Measurements from ENCODE around the gene CYFIP2.
A peak's percentile ranks its signal among the peaks of the same experiment; 100 is the strongest.

Gene CYFIP2

DNA sequence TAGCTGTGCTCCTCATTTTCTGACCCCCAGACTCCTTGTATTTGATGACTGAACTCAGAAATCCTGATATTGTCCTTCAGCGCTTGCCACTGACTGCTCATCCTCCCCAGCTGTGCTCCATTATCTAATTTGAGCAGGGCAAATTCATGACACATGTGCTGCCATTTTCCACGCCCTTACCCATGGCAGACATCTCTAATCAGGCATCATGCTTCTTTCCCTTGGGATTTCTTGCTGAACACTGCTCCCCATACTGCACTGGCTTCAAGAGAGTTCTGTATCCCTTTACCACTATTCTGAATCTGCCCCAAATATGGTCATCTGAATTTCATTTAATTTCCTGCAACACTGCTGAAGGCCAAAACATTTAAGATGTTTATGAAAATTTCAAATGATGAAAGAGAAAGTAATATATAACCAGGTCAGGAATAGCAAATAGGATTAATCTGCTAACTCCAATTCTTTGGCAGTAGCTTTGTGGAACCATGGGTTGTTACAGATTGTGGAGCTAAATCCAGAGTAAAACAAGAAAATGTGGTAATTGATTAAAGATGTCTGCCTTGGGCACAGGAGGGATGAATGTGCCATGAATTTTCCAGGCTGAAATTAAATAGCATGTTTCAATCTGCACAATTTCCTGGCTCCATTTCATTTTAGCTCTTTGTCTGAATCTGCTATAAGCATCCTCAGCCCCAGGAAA, 93.6 kb downstream of the CYFIP2 start:
- DNase-seq (ENCODE audit: low read depth): no peak

DNA sequence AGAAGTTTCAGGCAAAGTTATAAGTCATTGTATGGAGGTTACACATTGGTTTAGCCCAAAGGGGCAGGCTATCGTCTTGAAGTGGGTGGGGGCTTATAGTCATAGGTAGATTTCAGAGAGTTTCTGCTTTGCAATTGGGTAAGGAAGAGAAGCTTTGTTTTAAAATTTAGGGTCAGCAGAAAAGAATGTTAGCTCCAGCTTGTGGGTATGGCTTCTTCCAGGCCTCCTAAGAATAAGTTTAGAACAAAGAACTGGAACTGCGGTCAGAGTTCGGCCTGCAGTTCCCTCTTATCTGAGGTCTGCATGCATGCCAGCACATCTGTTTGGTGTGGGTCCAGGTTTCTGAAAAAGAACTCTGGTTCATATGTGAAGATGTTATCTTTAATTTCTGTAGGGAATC, 96.1 kb downstream of the CYFIP2 start:
- DNase-seq (ENCODE audit: low read depth): peak; percentile 31

DNA sequence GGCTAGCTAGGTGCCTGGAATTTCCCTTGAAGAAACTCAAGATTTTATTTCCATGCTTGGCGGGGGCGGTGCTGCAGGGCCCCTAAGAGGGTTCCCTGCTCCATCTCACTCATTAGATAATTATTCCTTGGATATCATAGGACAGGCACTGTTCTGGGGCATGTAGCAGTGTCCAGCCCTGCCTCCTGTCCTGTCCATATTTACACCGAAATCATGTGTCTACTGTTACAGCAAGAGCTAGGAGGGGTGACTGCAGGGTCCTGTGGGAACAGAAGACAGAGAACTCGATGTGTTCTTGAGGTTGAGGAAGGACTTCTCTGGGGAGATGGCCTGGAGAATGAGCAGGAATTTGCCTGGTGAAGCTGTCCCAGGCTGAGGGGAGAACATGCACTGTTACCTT, 96.6 kb downstream of the CYFIP2 start:
- no peak for DNase-seq (ENCODE audit: low read depth)

DNA sequence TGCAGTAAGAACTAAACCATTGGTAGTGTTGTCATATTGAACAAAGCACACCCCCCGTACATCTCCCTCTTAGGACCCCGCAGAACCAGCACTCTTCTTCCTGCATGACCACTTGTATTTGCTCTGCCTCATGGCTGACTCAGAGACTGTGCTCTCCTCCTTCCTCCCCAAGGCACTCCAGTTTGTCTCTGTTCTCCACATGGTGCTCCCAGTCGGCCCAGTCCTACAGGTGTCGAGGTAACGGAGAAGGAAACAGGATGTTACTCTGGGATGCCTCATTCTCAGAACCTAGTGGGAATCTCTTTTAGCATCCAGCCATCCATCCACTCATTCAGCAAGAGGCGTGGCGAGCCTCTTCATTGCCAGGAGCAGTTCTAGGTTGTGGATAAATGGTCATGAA, 97.1 kb downstream of the CYFIP2 start:
- DNase-seq (ENCODE audit: low read depth): no peak

DNA sequence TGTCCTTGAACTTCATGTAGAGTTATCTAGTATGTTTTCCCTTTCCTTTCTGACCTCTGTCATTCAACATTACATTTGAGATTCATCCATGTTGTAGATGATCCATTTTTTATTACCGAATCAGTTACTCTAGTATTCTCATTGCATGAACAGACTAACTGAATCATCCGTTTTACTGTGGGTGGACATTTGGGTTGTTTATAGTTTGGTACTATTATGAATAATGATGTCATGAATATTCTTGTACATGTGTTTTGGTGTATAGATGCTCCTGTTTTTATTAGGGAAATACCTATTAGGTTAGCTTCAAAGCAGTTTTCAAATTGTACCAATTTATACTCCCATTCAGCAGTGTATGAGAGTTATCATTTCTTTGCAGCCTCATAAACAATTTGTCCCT, 99.8 kb downstream of the CYFIP2 start:
- no peak for DNase-seq (ENCODE audit: low read depth)

DNA sequence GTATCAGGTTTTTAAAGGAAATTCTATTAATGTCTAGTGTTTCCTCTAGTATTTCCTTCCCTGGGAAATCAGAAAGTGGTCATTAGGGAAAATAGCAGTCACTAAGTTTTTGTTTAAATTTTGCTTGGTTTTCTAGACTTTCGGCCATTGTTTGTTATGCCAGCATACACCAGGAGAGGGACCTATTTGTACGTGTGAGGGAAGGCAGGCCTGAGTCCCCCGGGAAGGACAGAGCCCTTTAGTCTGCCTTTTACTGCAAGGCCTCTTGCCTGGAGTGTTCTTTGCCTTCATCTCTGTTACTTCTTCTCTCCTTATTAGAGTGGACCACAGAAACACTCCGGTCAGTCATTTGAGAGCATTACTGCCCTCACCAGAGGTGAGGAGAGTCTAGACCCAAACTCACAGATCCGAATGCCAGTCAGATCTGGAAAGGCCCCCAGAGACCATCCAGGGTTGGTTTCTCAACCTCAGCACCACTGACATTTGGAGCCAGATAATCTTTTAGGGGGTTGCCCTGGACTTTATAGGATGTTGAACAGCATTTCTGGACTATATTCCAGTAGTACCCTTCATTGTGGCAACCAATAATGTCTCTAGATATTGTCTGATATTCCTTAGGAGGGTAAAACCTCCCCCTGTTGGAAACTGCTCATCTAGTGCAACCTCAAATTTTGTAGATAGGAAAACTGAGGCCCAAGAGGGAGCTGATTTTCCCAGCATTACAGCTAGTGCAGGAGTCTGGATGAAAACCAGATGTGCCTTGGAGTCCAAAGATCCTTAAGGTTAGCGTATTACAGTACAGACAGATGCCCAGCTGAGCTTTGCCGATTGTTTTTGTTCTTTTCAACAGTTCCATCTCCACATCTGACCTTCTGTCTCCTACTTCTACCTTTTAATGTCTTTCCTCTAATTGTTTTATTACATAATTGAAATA, 101.1 kb downstream of the CYFIP2 start:
- DNase-seq (ENCODE audit: low read depth): peak; percentile 83

DNA sequence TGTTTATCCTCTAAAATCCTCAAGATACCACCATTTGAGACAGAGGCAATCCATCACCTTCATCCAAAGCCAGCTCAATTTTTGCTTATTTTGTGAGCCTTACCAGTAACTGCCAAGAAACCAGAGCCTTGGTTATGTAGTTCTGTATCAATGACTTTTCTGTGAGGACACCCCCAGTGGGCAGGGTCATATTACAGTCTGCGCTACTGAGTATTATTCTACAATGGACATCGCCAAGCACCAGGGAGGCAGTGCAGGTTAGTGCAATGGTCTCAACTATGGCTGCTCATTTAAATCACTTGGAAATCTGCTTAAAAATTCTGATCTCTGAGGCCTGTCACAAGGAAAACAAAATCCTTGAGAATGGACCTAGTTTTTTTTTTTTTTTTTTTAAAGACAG, 103.6 kb downstream of the CYFIP2 start:
- DNase-seq (ENCODE audit: low read depth): no peak

DNA sequence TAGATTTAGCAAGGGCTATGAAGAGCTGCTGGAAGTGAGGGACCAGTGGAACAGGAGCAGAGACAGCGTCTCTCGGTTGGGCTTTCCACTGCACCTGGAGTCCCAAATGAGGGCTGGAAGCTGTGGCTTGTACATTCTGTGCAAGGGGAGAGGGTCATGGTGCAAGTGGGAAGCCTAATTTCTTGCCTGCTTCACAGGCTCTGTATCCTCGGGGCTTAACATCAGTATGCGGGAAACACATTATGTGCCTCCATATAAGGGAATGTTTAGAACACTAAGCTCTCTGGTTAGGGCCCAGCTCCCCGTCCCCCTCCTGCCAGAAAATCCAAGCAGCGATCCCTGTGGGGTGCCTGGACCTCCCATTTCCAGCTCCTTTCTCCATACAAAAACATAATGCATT, 105.0 kb downstream of the CYFIP2 start:
- DNase-seq (ENCODE audit: low read depth): peak; percentile 41

DNA sequence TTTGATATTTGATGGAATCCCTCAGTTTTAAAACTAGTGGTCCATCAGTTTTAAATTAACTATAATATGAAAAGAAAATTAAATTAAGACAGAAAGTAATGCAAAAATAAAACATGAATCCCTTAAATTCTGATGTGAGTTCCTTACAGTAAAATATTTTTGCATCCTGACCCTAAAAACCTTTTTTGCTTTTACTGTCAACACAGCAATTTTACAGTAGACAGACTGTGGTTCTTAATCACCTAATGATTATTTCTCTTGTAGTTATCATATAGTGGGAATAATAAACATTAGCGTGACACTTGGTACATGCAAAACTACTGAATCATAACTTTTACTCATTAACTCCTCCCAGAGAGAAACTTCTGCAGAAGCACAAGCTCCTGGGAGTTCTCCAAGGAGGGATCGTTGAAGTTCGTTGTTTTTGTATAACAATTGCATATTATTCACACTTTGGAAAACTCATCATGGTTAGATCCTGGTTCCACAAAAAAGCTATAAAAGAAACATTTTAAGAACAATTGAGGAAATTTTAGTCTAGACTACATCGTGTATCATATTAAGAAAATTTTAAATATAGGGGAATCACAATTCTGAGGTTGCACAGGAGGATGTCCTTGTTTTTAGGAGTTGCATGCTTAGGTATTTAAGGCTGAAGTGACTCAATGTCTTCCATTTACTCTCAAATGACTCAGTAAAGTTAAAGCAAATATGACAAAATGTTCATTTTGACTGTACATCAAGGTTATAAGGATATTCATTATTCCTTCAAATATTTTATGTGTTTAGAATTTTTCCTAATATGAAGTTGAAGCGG, 105.9 kb downstream of the CYFIP2 start:
- peak; percentile 51 for DNase-seq (ENCODE audit: low read depth)

DNA sequence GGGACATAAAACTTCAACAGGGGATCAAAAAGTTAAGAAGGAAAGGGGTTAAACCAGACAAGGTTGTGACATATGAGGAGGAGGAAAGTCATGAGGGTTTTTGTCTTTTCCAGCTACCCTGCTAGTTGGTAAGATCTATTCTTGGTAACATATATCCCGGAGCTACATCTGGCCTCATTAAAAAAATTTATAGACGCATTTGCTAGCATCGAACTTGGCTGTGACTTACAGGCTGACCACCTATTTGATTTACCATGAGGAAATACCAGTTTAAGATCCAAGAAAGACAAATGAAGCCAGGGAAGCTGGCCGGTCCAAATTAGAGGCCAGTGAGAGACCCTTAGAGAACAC, 106.5 kb downstream of the CYFIP2 start:
- no peak for DNase-seq (ENCODE audit: low read depth)

DNA sequence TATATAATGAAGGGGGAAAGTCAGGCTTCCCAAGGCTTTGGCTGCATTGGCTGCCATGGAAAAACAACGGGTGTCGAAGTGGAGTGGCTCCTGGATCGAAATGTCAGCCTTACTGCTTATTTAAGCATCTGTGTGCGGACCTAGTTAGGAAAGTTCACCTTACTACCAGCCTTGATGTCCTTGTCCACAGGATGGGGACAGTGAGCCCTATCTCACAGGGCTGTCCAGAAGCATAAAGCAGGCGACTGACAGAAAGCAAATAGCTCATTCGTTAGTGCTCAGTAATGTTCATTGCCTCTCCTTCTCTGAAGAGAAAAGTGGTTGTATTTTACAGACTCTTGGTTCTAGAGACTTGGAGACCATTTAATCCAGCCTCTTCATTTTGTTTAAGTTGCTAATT, 112.6 kb downstream of the CYFIP2 start:
- DNase-seq (ENCODE audit: low read depth): no peak

DNA sequence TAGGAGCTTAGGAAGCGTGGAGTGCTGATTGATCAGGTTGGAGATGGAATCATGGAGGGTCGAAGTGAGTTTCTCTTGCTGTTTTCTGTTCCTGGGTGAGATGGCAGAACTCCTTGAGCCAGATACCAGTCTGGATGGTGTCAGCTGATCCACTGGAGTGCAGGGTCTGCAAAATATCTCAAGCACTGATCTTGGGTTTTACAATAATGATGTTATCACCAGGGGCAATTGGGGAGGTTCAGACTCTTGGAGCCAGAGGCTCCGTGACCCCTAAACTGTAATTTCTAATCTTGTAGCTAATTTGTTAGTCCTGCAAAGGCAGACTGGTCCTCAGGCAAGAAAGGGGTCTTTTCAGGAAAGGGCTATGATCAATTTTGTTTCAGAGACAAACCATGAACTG, 114.1 kb downstream of the CYFIP2 start:
- DNase-seq (ENCODE audit: low read depth): no peak

DNA sequence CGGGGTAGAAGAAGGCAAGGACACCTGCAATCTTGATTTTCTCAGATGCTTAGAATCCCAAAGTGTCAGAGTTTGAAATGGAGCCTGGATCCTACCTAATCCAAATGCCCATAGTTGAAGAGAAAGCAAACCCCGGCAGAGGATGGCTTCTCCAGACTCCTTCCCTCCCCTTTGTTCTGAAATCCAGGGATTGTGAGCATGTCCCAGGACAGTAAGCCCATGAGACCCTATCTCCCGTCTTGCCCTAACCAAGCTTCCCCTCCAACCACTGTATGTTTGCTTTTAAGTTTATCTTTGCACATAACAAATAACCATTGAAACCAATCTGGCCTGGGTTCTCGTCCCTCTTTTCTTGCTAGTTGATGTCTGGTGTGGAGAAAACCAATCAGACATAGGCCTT, 115.8 kb downstream of the CYFIP2 start:
- no peak for DNase-seq (ENCODE audit: low read depth)

DNA sequence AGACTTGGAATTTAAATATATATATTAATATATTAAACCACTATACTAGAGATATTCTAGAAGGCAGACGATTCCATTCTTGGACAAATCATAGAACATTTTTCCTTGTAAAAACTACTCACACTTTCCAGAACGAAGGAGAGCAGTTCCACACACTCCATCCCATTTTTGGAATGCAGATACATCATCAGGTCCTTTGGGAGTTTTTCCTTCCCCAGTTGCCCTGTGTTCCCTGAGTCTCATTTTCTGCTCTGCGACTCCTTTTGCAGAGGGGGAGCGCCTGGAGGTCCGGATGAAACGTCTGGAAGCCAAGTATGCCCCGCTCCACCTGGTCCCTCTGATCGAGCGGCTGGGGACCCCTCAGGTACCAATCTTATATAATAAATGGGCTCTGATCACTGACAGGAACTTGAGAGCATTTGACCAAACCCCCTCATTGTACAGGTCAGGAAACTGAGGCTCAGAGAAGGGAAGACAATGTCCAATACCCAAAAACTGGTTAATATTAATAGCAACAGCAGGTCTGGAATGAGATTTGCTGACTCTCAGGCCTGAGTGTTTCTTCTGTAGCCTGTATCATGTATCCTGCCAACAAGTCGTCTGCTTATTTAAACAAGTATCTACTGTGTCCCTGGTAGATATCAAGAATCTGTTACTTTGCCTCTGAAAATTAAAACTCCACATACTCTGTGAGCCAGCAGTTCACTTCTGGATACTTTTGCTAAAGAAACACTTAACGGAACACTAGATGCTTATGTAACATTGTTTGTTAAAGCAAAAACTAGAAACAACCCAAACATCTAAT, 117.3 kb downstream of the CYFIP2 start:
- peak; percentile 20 for DNase-seq (ENCODE audit: low read depth)

DNA sequence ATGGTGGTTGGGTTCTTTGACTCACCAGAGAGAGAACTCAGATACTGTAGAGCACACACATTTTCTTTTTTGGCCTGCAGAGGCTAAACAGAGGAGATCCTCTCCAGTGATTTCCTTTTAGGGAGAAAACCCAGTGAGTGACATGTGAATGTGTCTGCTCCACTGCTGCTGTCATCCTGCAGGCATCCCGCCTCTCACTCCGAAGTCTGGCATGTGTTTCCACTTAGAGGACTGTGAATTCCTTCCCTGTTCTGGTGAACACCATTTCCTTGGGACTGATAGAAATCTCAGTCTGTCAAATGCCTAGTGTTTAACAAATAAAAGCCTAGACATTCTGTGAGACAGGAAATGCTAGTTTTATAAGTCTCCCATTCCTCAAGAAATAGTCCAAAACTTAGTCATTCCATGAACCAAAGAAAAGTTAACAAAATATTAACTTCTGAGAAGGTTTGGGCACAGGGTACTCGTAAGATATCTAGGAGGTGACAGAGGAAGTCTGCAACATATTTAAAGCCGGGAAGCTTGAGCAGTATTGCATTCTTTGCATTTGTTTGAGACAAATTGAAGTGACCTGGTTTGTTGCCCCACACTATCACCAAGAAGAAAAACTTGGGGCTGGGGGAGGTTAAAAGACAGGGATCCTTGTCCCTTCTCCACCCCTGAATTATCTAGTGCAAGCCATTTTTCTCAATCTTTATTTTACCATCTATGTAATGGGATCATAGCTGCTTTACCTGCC, 119.2 kb downstream of the CYFIP2 start:
- peak; percentile 98 for DNase-seq (ENCODE audit: low read depth)

DNA sequence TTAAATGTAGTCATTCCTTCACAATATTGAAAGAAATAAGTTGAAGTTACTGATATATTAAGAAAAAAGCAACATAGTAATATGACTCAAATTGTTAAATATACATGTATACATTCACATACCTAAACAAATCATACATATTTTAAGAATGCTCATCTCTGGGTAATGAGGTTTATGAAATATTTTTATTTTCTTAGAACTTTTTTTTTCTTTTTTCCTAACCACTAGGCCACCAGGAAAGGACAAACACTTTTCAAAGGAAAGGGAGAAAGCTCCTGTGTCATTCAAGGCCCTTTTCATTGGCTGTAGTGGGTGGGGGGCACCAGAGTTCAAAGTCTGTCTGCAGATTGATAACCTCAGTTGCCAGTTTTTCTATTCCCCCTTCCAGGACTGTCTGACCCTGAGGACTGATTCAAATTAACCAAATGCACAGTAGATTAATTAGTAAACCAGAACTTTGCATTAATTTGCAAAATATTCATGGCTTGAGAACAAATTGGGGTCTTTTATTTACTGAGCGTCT, 121.2 kb downstream of the CYFIP2 start:
- no peak for DNase-seq (ENCODE audit: low read depth)

DNA sequence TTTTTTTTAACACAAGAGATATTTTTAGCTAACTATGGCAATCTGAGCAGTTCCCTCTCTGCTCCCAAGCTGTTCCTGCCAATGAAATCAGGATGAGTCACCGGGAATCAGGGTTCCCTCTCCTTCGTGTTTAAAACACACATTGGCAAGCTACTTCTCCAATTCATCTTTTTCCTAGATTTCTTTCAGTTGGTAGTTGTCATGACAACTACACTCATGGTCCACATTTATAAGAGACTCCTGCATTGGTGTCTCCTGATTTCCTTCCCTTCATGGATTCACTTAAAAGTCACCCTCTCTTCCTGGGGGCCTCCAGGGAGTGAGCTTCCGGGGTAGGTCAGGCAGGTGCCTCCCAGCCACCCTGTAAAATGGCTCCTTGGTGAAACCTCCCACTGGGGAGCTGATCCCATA, 121.8 kb downstream of the CYFIP2 start:
- peak; percentile 73 for DNase-seq (ENCODE audit: low read depth)

DNA sequence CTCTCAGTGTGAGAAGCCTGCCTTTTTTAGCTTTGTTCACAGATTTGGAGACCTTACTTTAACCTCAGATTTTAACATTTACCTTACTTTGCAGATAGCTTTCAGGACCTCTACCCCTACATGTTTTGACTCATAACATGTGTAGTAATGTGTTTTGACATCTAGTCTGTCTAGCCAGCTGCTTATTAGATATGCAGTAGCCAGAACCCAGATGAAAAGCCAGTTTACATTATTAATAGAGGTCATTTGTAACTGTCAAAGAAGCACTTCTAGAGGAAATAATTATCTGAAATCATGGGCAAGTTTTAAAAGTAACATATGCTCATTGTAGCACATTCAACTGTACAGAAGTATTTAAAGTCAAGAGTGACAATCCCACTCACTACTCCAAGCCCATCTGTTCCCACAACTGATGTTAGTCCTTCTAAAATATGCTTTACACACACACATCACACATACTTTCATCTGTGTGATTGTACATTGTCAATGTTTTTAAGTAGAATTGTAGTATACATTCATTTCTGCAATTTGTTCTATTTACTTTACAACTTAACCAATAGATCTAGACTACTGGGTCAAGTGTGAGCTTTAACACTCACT, 122.3 kb downstream of the CYFIP2 start:
- peak; percentile 47 for DNase-seq (ENCODE audit: low read depth)

DNA sequence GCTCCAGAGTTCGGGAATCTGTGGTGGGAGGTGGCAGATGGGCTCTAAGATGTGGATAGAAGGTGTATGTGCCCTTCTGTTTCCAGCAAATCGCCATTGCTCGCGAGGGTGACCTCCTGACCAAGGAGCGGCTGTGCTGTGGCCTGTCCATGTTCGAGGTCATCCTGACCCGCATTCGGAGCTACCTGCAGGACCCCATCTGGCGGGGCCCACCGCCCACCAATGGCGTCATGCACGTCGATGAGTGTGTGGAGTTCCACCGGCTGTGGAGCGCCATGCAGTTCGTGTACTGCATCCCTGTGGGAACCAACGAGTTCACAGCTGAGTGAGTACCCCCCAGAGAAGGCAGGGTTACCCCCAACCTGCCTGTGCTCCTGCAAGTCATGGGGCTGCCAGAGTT, 123.2 kb downstream of the CYFIP2 start:
- no peak for DNase-seq (ENCODE audit: low read depth)

DNA sequence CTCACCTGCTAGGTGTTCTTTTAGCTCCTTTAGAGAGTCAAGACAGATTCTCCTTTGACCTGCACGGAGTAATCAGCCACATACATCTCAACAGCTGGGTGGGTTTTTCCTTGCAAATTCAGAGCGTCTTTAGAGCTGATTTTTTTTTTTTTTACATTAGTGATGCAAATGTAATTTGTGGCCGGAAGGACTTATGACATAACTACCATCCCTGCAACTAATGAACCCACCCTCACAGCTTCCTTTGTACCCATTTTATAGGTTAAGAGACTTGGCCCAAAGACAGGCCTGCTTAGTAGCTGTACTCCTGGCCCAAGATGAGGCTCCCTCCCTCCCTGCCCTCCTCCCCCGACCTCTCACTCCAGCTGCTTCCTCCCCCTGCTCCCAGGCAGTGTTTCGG, 124.2 kb downstream of the CYFIP2 start:
- no peak for DNase-seq (ENCODE audit: low read depth)
